RPMI7951 (cell line): ENCODE measurements around the gene EN2. TPM values are rescaled to one million over a fixed set of nuclear protein-coding genes. Genes with fewer than 3 reads are reported as not detected.

Experiments
- DNase-seq: peaks from one replicate; pipeline ENCODE4 v3.0.0-alpha.2; 2012; ENCODE audit warnings: low read depth
- total RNA-seq: library from RNA; depleted of rRNA; stranded (reverse); fragments of >200 nt; shearing (Covaris generic); gene quantifications from 2 replicates; pipeline ENCODE4 v1.2.3, GENCODE V29; 2014

EN2 gene
- total RNA-seq, 1 experiment from 2014 or later, result not detected

GRCh38 chr7:155464183-155464582 is 6.3 kb downstream of the EN2 start:
- no peak for DNase-seq

- DNase-seq, result no peak
Measured at GRCh38 chr7:155464948-155465739, 7.2 kb downstream of the EN2 start.

GRCh38 chr7:155465761-155466141 is 7.8 kb downstream of the EN2 start:
- no peak for DNase-seq

- no peak for DNase-seq
Measured at GRCh38 chr7:155466142-155466813, 8.3 kb downstream of the EN2 start.

- DNase-seq, result no peak
Measured at GRCh38 chr7:155466814-155467733, 9.1 kb downstream of the EN2 start.

- peak; percentile 18 for DNase-seq
Measured at GRCh38 chr7:155467846-155468784, 10.2 kb downstream of the EN2 start.

GRCh38 chr7:155468785-155469148 is 10.8 kb downstream of the EN2 start:
- DNase-seq, result no peak

- DNase-seq, result no peak
Measured at GRCh38 chr7:155469311-155470185, 11.6 kb downstream of the EN2 start.

GRCh38 chr7:155470186-155470487 is 12.2 kb downstream of the EN2 start:
- DNase-seq, result no peak

- peak; percentile 11 for DNase-seq
Measured at GRCh38 chr7:155470686-155471638, 13.0 kb downstream of the EN2 start.

- no peak for DNase-seq
Measured at GRCh38 chr7:155471718-155472117, 13.8 kb downstream of the EN2 start.

GRCh38 chr7:155477476-155477875 is 19.5 kb downstream of the EN2 start:
- no peak for DNase-seq

GRCh38 chr7:155481764-155482163 is 23.8 kb downstream of the EN2 start:
- no peak for DNase-seq

GRCh38 chr7:155482511-155483183 is 24.7 kb downstream of the EN2 start:
- no peak for DNase-seq

- no peak for DNase-seq
Measured at GRCh38 chr7:155483245-155483644, 25.3 kb downstream of the EN2 start.

- DNase-seq, result no peak
Measured at GRCh38 chr7:155483868-155484325, 26.0 kb downstream of the EN2 start.

GRCh38 chr7:155484483-155485399 is 26.8 kb downstream of the EN2 start:
- DNase-seq, result no peak
